Parathyroid adenoma (tissue), 2 donors: ENCODE results near the gene MAT2A.

Experiments used
- H2AFZ ChIP-seq: fragments of 300-600 bp; sonication (generic); one replicate; pipeline ENCODE4 v1.7.0; 2017; ENCODE audit warnings: antibody characterized with exemption, mild to moderate bottlenecking
- H3K27ac ChIP-seq: fragments of 300-600 bp; sonication (generic); one replicate; pipeline ENCODE4 v1.7.0; 2017
- H3K27me3 ChIP-seq: fragments of 300-600 bp; sonication (generic); one replicate; pipeline ENCODE4 v1.7.0; 2017; ENCODE audit warnings: low read length; ENCODE audit not compliant: control insufficient read depth, insufficient read depth
- H3K36me3 ChIP-seq: fragments of 300-600 bp; sonication (generic); one replicate; pipeline ENCODE4 v1.7.0; 2017; ENCODE audit warnings: low read length; ENCODE audit not compliant: control insufficient read depth, insufficient read depth
- H3K4me1 ChIP-seq: fragments of 300-600 bp; sonication (generic); one replicate; pipeline ENCODE4 v1.7.0; 2017; ENCODE audit warnings: control low read depth
- H3K4me2 ChIP-seq: fragments of 300-600 bp; sonication (generic); one replicate; pipeline ENCODE4 v1.7.0; 2017; ENCODE audit warnings: low read length
- H3K4me3 ChIP-seq: fragments of 300-600 bp; sonication (generic); one replicate; pipeline ENCODE4 v1.7.0; 2017; ENCODE audit warnings: low read depth, low read length
- H3K79me2 ChIP-seq: fragments of 300-600 bp; sonication (generic); one replicate; pipeline ENCODE4 v1.7.0; 2017; ENCODE audit warnings: control low read depth
- H3K9ac ChIP-seq: fragments of 300-600 bp; sonication (generic); one replicate; pipeline ENCODE4 v1.7.0; 2017; ENCODE audit warnings: mild to moderate bottlenecking
- H3K9me3 ChIP-seq: fragments of 300-600 bp; sonication (generic); one replicate; pipeline ENCODE4 v1.7.0; 2017; ENCODE audit warnings: low read length; ENCODE audit not compliant: control insufficient read depth
- TF ChIP-seq, protein P1 (sequence below): fragments of 300-600 bp; sonication (generic); IDR thresholded peaks from one replicate; pipeline ENCODE4 v1.7.0; 2017; ENCODE audit warnings: antibody characterized with exemption, mild to moderate bottlenecking
- donor health status: primary hyperparathyroidism.

The MAT2A gene

DNA sequence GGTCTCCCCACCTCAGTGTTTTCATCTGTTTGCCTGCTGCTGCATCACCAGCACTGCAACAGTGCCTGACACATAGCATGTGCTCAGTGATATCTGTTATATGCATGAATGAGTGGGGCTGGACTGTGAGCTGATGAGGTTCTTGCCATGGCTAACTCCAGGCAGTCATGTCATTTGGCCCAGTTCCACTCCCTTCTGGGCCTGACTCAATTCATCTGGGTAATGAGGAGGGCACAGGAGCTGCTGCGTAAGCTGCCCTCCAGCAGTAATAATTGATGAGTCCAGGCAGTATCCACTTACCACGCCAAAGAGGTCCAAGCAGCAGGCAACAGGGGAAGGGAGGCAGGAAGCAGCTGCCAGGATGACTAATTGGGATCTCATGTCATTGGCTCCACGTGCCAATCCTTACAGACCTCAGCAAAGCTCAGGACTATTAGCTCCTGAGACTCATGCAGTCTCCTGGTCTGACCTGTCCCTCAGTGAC, 34.1 kb upstream of the MAT2A start:
- Histone ChIP-seq H3K9me3 (no peaks in the 10 kb centered on the region), H3K27ac (no peak overlapping the region), H3K27me3 (no peaks in the 10 kb centered on the region), H3K4me1 (no peaks in the 10 kb centered on the region), H3K79me2 (no peaks in the 10 kb centered on the region), H2AFZ (no peak overlapping the region), H3K4me3 (no peak overlapping the region), H3K9ac (no peak overlapping the region), H3K4me2 (no peak overlapping the region), H3K36me3 (no peaks in the 10 kb centered on the region)
- TF ChIP-seq, protein P1, sequence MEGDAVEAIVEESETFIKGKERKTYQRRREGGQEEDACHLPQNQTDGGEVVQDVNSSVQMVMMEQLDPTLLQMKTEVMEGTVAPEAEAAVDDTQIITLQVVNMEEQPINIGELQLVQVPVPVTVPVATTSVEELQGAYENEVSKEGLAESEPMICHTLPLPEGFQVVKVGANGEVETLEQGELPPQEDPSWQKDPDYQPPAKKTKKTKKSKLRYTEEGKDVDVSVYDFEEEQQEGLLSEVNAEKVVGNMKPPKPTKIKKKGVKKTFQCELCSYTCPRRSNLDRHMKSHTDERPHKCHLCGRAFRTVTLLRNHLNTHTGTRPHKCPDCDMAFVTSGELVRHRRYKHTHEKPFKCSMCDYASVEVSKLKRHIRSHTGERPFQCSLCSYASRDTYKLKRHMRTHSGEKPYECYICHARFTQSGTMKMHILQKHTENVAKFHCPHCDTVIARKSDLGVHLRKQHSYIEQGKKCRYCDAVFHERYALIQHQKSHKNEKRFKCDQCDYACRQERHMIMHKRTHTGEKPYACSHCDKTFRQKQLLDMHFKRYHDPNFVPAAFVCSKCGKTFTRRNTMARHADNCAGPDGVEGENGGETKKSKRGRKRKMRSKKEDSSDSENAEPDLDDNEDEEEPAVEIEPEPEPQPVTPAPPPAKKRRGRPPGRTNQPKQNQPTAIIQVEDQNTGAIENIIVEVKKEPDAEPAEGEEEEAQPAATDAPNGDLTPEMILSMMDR = no peak

DNA sequence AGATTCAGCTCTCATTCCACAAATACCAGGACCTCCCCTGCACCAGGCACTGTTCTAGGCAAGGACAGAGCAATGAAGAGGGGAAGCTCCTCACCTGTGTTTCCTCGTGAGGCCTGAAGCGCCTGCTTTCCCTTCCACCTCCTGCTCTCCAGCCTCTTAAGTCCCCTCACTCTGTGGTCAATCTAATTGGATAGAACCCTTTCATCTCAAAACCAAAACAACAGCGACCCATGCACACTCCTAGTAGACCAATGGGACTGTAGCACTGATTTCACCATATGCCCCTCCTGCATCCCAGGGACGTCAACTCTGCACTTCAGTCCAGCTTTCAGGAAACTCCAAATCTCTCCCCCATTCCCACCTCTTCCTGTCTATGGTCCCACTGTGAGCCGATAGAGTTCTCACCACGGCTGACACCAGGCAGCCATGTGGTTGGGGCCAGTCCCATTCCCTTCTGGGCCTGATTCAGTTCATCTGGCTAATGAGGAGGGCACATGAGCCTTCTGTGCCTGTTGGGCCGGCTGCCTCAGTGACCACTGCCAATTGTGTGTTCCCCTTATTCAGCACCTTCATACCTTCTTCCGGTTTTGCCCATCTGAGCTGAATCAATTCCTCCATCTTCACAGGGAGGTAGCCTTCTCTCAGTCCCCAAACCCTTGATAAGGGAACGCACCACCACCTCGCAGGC, 33.3 kb upstream of the MAT2A start:
- Histone ChIP-seq H3K4me3 (no peak overlapping the region), H3K36me3 (no peaks in the 10 kb centered on the region), H3K9ac (no peak overlapping the region), H3K4me2 (no peak overlapping the region), H3K79me2 (no peaks in the 10 kb centered on the region), H2AFZ (no peak overlapping the region), H3K4me1 (no peaks in the 10 kb centered on the region), H3K27me3 (no peaks in the 10 kb centered on the region), H3K27ac (no peak overlapping the region), H3K9me3 (no peaks in the 10 kb centered on the region)
- TF ChIP-seq, protein P1 = no peak

DNA sequence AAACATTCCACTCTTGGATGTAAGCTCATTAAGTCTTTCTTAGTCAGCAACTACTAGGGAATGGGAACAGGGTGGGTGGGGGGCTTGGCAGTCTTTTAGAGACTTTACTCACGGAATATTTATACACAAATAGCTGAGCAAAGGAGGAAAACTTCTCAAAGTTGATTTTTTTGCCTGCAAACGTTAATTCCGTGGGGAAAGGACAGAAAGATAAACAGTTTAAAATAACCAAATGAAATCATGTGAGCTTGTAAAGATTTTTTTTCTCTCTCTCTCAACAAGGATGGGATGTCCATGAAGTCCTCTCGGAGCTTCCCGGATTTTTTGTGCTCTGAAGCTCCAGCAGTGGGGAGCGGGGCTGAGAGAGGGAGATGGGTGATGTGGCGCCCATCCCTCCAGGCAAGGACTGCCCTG, 32.2 kb upstream of the MAT2A start:
- H3K9ac ChIP-seq = no peak overlapping the region
- H3K27ac ChIP-seq = no peak overlapping the region
- TF ChIP-seq, protein P1 = no peak
- no peaks in the 10 kb centered on the region for H3K79me2 ChIP-seq
- no peak overlapping the region for H2AFZ ChIP-seq
- H3K4me3 ChIP-seq = no peak overlapping the region
- H3K4me2 ChIP-seq = no peak overlapping the region
- no peaks in the 10 kb centered on the region for H3K9me3 ChIP-seq
- no peaks in the 10 kb centered on the region for H3K4me1 ChIP-seq
- no peaks in the 10 kb centered on the region for H3K27me3 ChIP-seq
- H3K36me3 ChIP-seq = no peaks in the 10 kb centered on the region

DNA sequence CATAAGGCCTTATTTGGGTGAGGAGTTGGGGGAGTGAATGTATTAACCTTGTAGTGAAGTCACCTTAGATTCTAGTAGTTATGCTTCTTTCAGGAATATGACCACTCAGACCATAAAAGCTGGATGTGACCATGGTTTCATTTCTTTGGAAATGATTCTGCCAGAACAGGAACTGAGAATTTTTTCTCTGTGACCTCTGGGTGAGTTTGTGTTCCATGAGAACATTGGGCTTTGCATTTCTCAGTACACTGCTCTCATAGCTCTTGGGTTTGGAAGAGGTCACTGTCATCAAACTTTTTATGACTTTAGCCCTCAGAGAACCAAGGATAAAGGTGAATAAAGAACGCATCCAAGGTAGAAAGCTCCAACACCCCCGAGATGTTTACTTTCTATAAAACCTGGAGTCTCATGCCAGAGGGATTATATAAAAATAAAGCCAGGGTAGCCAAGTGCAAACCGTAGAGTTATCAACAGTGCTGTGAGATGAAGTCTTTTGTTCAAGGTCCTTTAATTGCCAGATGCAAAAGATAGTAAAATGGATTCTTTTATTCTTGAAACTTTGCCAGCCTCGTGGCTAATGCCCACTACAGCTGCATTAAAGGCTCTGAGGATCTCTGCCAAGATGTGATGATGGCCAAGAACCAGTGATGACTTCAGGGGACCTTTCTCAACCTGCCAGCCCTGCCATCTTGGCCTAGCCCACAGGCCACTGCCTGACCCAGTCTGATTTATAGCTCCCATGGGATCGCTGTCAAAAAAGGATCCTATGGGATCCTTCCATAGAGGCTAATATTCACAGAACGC, 27.8 kb upstream of the MAT2A start:
- Histone ChIP-seq H3K4me2 (no peak overlapping the region), H3K4me3 (no peak overlapping the region), H2AFZ (no peak overlapping the region), H3K36me3 (no peaks in the 10 kb centered on the region), H3K4me1 (no peaks in the 10 kb centered on the region), H3K9ac (no peak overlapping the region), H3K27me3 (no peaks in the 10 kb centered on the region), H3K79me2 (no peaks in the 10 kb centered on the region), H3K9me3 (no peaks in the 10 kb centered on the region), H3K27ac (peak overlapping the region; percentile 4)
- TF ChIP-seq, protein P1 = no peak
